H1 (cell line): Measurements from ENCODE around the gene DUSP1. TPM values are rescaled to one million over a fixed set of nuclear protein-coding genes. Genes with fewer than 3 reads are reported as not detected.

ENCODE experiments used
- CTCF ChIA-PET: fragments of 300-600 bp; sonication (Branson Sonifier 250); formaldehyde crosslinking; loops from one replicate; lab custom pipeline; 2021; ENCODE audit not compliant: partially characterized antibody; lab: Charles Lee
- POLR2A ChIA-PET: fragments of 300-600 bp; sonication (Branson Sonifier 250); formaldehyde crosslinking; loops from one replicate; lab custom pipeline; 2021; ENCODE audit warnings: inconsistent platforms; ENCODE audit not compliant: partially characterized antibody; lab: Charles Lee
- DNase-seq, 2 experiments: peaks; one replicate each; pipeline versions ENCODE4 v3.0.0 to v3.0.0-alpha.2; 2010 to 2022; ENCODE audit warnings: low spot score in 2 of 2, low read depth in 1 of 2, mixed read lengths in 1 of 2
- FAIRE-seq: peaks from 2 replicates; lab custom pipeline; 2011; peaks lifted over from hg19 to GRCh38; lab: Jason Lieb, UNC
- H2AFZ ChIP-seq: 2 replicates; pipeline ENCODE4 v1.8.1; 2012; ENCODE audit warnings: low read length, inconsistent platforms
- H2AK5ac ChIP-seq: 2 replicates; pipeline ENCODE4 v1.6.1; 2013; ENCODE audit warnings: low read depth, low read length
- H2BK120ac ChIP-seq: replicated peaks from 2 replicates; pipeline ENCODE3; 2013; ENCODE audit warnings: low read depth, low read length, inconsistent platforms
- H2BK12ac ChIP-seq: 2 replicates; pipeline ENCODE4 v1.6.1; 2013; ENCODE audit warnings: low read depth, low read length
- H2BK15ac ChIP-seq: 2 replicates; pipeline ENCODE4 v1.6.1; 2013; ENCODE audit warnings: low read length
- H2BK20ac ChIP-seq: 2 replicates; pipeline ENCODE4 v1.6.1; 2013; ENCODE audit warnings: low read length
- H2BK5ac ChIP-seq: 2 replicates; pipeline ENCODE4 v1.6.1; 2013; ENCODE audit warnings: low read depth, low read length
- H3K14ac ChIP-seq: 2 replicates; pipeline ENCODE4 v1.6.1; 2013; ENCODE audit warnings: inconsistent platforms; ENCODE audit not compliant: insufficient read length
- H3K18ac ChIP-seq: 2 replicates; pipeline ENCODE4 v1.6.1; 2013; ENCODE audit warnings: low read length; ENCODE audit errors: extremely low read depth
- H3K23ac ChIP-seq: 2 replicates; pipeline ENCODE4 v1.6.1; 2013; ENCODE audit warnings: inconsistent platforms; ENCODE audit not compliant: insufficient read length
- H3K23me2 ChIP-seq: 2 replicates; pipeline ENCODE4 v1.6.1; 2013; ENCODE audit warnings: low read depth, low read length
- H3K27ac ChIP-seq: 2 replicates; pipeline ENCODE4 v1.6.1; 2011; ENCODE audit warnings: low read depth, low read length, inconsistent platforms
- H3K27me3 ChIP-seq, 4 experiments: replicated peaks in 1 of 4; 1 replicate in 1 of 4; 2 replicates in 3 of 4; pipeline versions ENCODE4 v1.6.1 to v1.8.1; 2011 to 2013; ENCODE audit warnings: low read length in 3 of 4, mild to moderate bottlenecking in 3 of 4, inconsistent platforms in 2 of 4, mixed read lengths in 2 of 4, moderate library complexity in 1 of 4; ENCODE audit not compliant: control insufficient read depth in 3 of 4, insufficient read depth in 3 of 4; ENCODE audit errors: extremely low read depth in 1 of 4
- H3K36me3 ChIP-seq, 4 experiments: 2 replicates each; pipeline versions ENCODE4 v1.6.1 to v1.8.1; 2011 to 2013; ENCODE audit warnings: mild to moderate bottlenecking in 4 of 4, low read length in 3 of 4, moderate library complexity in 2 of 4, control low read depth in 1 of 4, inconsistent platforms in 1 of 4; ENCODE audit not compliant: insufficient read depth in 4 of 4, control insufficient read depth in 2 of 4
- H3K4ac ChIP-seq: replicated peaks from 2 replicates; pipeline ENCODE3; 2013; ENCODE audit warnings: low read length, low read depth, mixed read lengths, inconsistent platforms; ENCODE audit not compliant: insufficient read length
- H3K4me1 ChIP-seq, 4 experiments: replicated peaks in 1 of 4; 1 replicate in 1 of 4; 2 replicates in 3 of 4; pipeline versions ENCODE4 v1.6.1 to v1.8.1; 2011 to 2013; ENCODE audit warnings: low read length in 3 of 4, inconsistent platforms in 2 of 4, mixed read lengths in 1 of 4; ENCODE audit not compliant: insufficient read depth in 4 of 4, control insufficient read depth in 3 of 4
- H3K4me2 ChIP-seq, 2 experiments: 2 replicates each; pipeline versions ENCODE4 v1.6.1 to v1.8.1; 2011 to 2013; ENCODE audit warnings: low read depth in 2 of 2, low read length in 2 of 2, control low read depth in 1 of 2, inconsistent platforms in 1 of 2, mild to moderate bottlenecking in 1 of 2; ENCODE audit not compliant: insufficient read depth in 1 of 2
- H3K4me3 ChIP-seq, 4 experiments: fragments of 200-600, 300-600 bp in 1 of 4; sonication (generic), shearing (Covaris generic), sonication (Bioruptor Twin) in 1 of 4; 2 replicates each; pipeline versions ENCODE4 v1.5.1 to v1.8.1; 2011 to 2016; ENCODE audit warnings: low read length in 4 of 4, low read depth in 3 of 4, control low read depth in 2 of 4, inconsistent platforms in 2 of 4, mild to moderate bottlenecking in 2 of 4, mixed read lengths in 1 of 4, moderate library complexity in 1 of 4; ENCODE audit not compliant: insufficient read depth in 2 of 4; ENCODE audit errors: extremely low read depth in 1 of 4
- H3K56ac ChIP-seq: replicated peaks from 2 replicates; pipeline ENCODE3; 2013; ENCODE audit warnings: low read depth, mild to moderate bottlenecking, mixed read lengths, low read length, inconsistent platforms; ENCODE audit not compliant: insufficient read length
- H3K79me1 ChIP-seq: 2 replicates; pipeline ENCODE4 v1.6.1; 2013; ENCODE audit warnings: low read depth, low read length, control low read depth
- H3K79me2 ChIP-seq, 2 experiments: 2 replicates each; pipeline versions ENCODE4 v1.6.1 to v1.8.1; 2012 to 2013; ENCODE audit warnings: low read length in 2 of 2, mild to moderate bottlenecking in 2 of 2, inconsistent platforms in 1 of 2; ENCODE audit not compliant: insufficient read depth in 2 of 2, control insufficient read depth in 1 of 2
- H3K9ac ChIP-seq, 4 experiments: replicated peaks in 1 of 4; 1 replicate in 1 of 4; 2 replicates in 3 of 4; pipeline versions ENCODE4 v1.6.1 to v1.8.1; 2011 to 2013; ENCODE audit warnings: low read depth in 3 of 4, low read length in 3 of 4, control low read depth in 2 of 4, mild to moderate bottlenecking in 2 of 4, moderate library complexity in 2 of 4, inconsistent platforms in 1 of 4; ENCODE audit errors: extremely low read depth in 1 of 4
- H3K9me3 ChIP-seq, 2 experiments: 2 replicates each; pipeline versions ENCODE4 v1.6.1 to v1.8.1; 2012 to 2013; ENCODE audit warnings: mild to moderate bottlenecking in 2 of 2, moderate library complexity in 2 of 2, control low read depth in 1 of 2, inconsistent platforms in 1 of 2, low read depth in 1 of 2, low read length in 1 of 2, mixed read lengths in 1 of 2; ENCODE audit not compliant: insufficient read depth in 2 of 2
- H4K20me1 ChIP-seq, 2 experiments: replicated peaks in 1 of 2; 2 replicates each; pipeline versions ENCODE3 to v1.8.1; 2011 to 2013; ENCODE audit warnings: inconsistent platforms in 2 of 2, low read length in 2 of 2, mild to moderate bottlenecking in 1 of 2; ENCODE audit not compliant: insufficient read depth in 2 of 2, control insufficient read depth in 1 of 2
- H4K5ac ChIP-seq: 2 replicates; pipeline ENCODE4 v1.6.1; 2013; ENCODE audit warnings: low read length, low read depth, mixed read lengths, inconsistent platforms; ENCODE audit not compliant: insufficient read length
- H4K8ac ChIP-seq: 2 replicates; pipeline ENCODE4 v1.8.0; 2013; ENCODE audit warnings: mild to moderate bottlenecking, moderate library complexity, low read length, inconsistent platforms; ENCODE audit not compliant: insufficient read depth; ENCODE audit errors: extremely low read depth
- H4K91ac ChIP-seq: replicated peaks from 2 replicates; pipeline ENCODE3; 2013; ENCODE audit warnings: low read length, mixed read lengths, inconsistent platforms; ENCODE audit not compliant: insufficient read length
- whole genome bisulfite sequencing, 2 experiments: shearing (Covaris generic) in 1 of 2; methylation state at CpG; one replicate each; pipeline versions ENCODE4 v1.1.6 to v1.1.7; 2013 to 2015; ENCODE audit warnings: low lambda C conversion rate in 2 of 2, mixed read lengths in 2 of 2, inconsistent platforms in 1 of 2, low coverage in 1 of 2, missing lambda C conversion rate in 1 of 2; ENCODE audit not compliant: insufficient replicate concordance in 2 of 2, insufficient coverage in 1 of 2, insufficient read length in 1 of 2; ENCODE audit errors: extremely low coverage in 1 of 2, missing lambda C conversion rate in 1 of 2; 5-methylcytosine and 5-hydroxymethylcytosine counted together
- polyA plus RNA-seq, 7 experiments: library from polyadenylated mRNA; depleted of rRNA in 3 of 7; stranded (reverse) in 5 of 7; unstranded in 2 of 7; fragments of >200 nt in 5 of 7; fragments of 200-250 nt in 2 of 7; gene quantifications; 1 replicate in 5 of 7; 2 replicates in 1 of 7; 4 replicates in 1 of 7; pipeline versions ENCODE4 v1.2.1 to v1.2.3, GENCODE V29; 2011 to 2013; ENCODE audit warnings: missing spikeins in 2 of 7, mixed read lengths in 2 of 7
- total RNA-seq: library from RNA; stranded (reverse); fragmentation: NEBNext Ultra II Directional; extraction: Animal tissue kit (Norgen Biotek cat#: 25700); gene quantifications from 2 replicates; pipeline ENCODE4 v1.2.1, GENCODE V29; 2021

DUSP1 gene
- total and polyA plus RNA-seq, 2 of the 8 experiments (the other 6 are each of a cell fraction or from before 2014, with no cell fraction given) = 6.5 to 11.7 TPM

DNA sequence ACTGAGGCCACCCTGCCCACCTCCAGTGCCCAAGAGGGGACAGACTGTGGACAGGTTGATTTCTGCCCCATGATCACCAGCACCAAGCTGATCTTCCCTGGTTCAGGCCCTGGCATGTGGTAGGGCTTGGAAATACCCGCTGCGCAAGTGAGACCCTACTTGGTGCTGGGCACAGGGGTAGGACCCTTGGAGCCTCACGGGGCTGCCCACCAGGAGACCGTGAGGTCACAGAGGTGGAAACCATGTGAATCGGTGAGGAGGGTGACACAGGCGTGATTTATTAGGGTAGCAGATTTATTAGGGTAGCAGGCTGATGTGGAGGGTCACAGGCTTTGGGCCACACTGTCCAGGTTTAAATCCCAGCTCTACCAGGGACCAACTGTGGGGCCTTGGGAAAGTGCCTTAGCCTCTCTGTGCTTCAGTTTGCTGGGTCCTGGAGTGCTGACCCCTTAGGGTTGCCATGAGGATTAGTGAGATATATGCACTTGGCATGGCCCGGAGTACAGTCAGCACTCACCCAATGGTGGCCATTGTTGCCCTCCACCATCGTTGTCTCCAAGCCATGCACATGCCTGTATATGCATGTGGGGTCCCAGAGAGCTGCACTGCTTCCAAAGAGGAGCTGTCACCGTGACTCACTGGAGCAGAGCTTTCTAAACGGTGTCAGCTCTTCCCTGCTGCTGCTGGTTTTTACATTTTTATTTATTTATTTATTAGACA, 20.9 kb upstream of the DUSP1 start:
- no peaks in the 10 kb centered on the region for H3K36me3 ChIP-seq
- CTCF ChIA-PET = interaction anchor here (0.6 to 1.2 kb wide), 6 partner anchors 10 to 203 kb away, joined by 3 to 4 read pairs (median 3); no protein-coding TSS in a partner anchor

More for the DNA sequence above, 20.9 kb upstream of the DUSP1 start:
- H3K27ac ChIP-seq = no peak overlapping the region
- H4K8ac ChIP-seq = no peak overlapping the region; the same call in 1 of the 2 replicates
- H3K9me3 ChIP-seq = no peaks in the 10 kb centered on the region
- H2BK20ac ChIP-seq = no peak overlapping the region
- no peak overlapping the region for H3K56ac ChIP-seq
- peaks cover 0 to 3% (median 0%) of the 10 kb centered on the region in 4 experiments; a peak in 4 of 7 replicates for H3K4me1 ChIP-seq
- H3K4me2 ChIP-seq = no peak overlapping the region
- POLR2A ChIA-PET = interaction anchor here (5.3 kb wide), 1 partner anchor 21 kb away, joined by 36 read pairs; the partner anchor contains the start of gene DUSP1
- H4K20me1 ChIP-seq = no peaks in the 10 kb centered on the region
- peaks cover 0 to 2% (median 0%) of the 10 kb centered on the region in 4 experiments; a peak in 1 of 7 replicates for H3K27me3 ChIP-seq
- H3K4ac ChIP-seq = no peak overlapping the region
- no peaks in the 10 kb centered on the region for H3K79me1 ChIP-seq
- no peaks in the 10 kb centered on the region for H3K79me2 ChIP-seq
- H2AK5ac ChIP-seq = no peak overlapping the region
- H3K9ac ChIP-seq = no peak overlapping the region
- H3K4me3 ChIP-seq = no peak overlapping the region
- H4K5ac ChIP-seq = no peak overlapping the region
- H2AFZ ChIP-seq = no peak overlapping the region
- no peak for DNase-seq
- no peak overlapping the region for H2BK15ac ChIP-seq
- H2BK12ac ChIP-seq = no peak overlapping the region
- no peak overlapping the region for H4K91ac ChIP-seq
- no peaks in the 10 kb centered on the region for H3K23me2 ChIP-seq
- no peak overlapping the region for H3K18ac ChIP-seq
- H2BK120ac ChIP-seq = no peak overlapping the region
- FAIRE-seq = no peak
- H3K14ac ChIP-seq = no peak overlapping the region
- WGBS, 2 experiments = 86% methylated on average over 10 of the region's 10 CpGs; no CpG with 5 or more reads in 1 of the 2 experiments
- no peak overlapping the region for H3K23ac ChIP-seq
- H2BK5ac ChIP-seq = no peak overlapping the region
